WTC11 (cell line): ENCODE data around the gene ZNF423.
A peak's percentile ranks its signal among the peaks of the same experiment; 100 is the strongest.

Experiments used
- CREB1 ChIP-seq: sonication (generic); formaldehyde crosslinking; IDR thresholded peaks from 2 replicates; pipeline ENCODE4 v1.8.0; 2023; ENCODE audit warnings: mild to moderate bottlenecking, missing genetic modification reagents
- EMX1 ChIP-seq: fragments of 250-450 bp; sonication (Bioruptor Pico); IDR thresholded peaks from 2 replicates; pipeline ENCODE4 v1.8.0; 2021; ENCODE audit warnings: mild to moderate bottlenecking
- GABPB1 ChIP-seq: sonication (generic); formaldehyde crosslinking; IDR thresholded peaks from 2 replicates; pipeline ENCODE4 v1.8.1; 2023; ENCODE audit warnings: mild to moderate bottlenecking, missing genetic modification reagents
- GTF2I ChIP-seq: fragments of 250-450 bp; sonication (Bioruptor Pico); conservative IDR thresholded peaks from 2 replicates; pipeline ENCODE4 v1.4.0; 2021; ENCODE audit warnings: mild to moderate bottlenecking
- NFYB ChIP-seq: sonication (generic); formaldehyde crosslinking; conservative IDR thresholded peaks from 2 replicates; pipeline ENCODE4 v1.8.0; 2022; ENCODE audit warnings: low read depth, missing genetic modification reagents
- NR2C2 ChIP-seq: sonication (generic); formaldehyde crosslinking; IDR thresholded peaks from 2 replicates; pipeline ENCODE4 v1.8.0; 2022; ENCODE audit warnings: mild to moderate bottlenecking, missing genetic modification reagents
- NR3C1 ChIP-seq: sonication (generic); formaldehyde crosslinking; conservative IDR thresholded peaks from 2 replicates; pipeline ENCODE4 v1.8.1; 2023; ENCODE audit warnings: low read depth, mild to moderate bottlenecking, missing genetic modification reagents
- RELA ChIP-seq: sonication (generic); formaldehyde crosslinking; IDR thresholded peaks from 2 replicates; pipeline ENCODE4 v1.8.1; 2022; ENCODE audit warnings: missing genetic modification reagents, mild to moderate bottlenecking, borderline replicate concordance
- SMAD3 ChIP-seq: sonication (generic); formaldehyde crosslinking; IDR thresholded peaks from 2 replicates; pipeline ENCODE4 v1.8.0; 2022; ENCODE audit warnings: missing genetic modification reagents, mild to moderate bottlenecking, borderline replicate concordance
- SP1 ChIP-seq: sonication (generic); formaldehyde crosslinking; conservative IDR thresholded peaks from 2 replicates; pipeline ENCODE4 v1.8.1; 2022; ENCODE audit warnings: missing genetic modification reagents
- TCF7 ChIP-seq: sonication (generic); formaldehyde crosslinking; IDR thresholded peaks from 2 replicates; pipeline ENCODE4 v1.8.0; 2022; ENCODE audit warnings: mild to moderate bottlenecking, low read depth, missing genetic modification reagents, moderate library complexity
- TF ChIP-seq, protein P1 (sequence below): fragments of 200-600 bp; IDR thresholded peaks from 2 replicates; pipeline ENCODE4 v1.8.0; 2022; ENCODE audit warnings: antibody characterized with exemption
- TF ChIP-seq, protein P2 (sequence below): sonication (generic); formaldehyde crosslinking; IDR thresholded peaks from 2 replicates; pipeline ENCODE4 v1.8.0; 2023; ENCODE audit warnings: missing genetic modification reagents
- TF ChIP-seq, protein P3 (sequence below): sonication (generic); formaldehyde crosslinking; IDR thresholded peaks from 2 replicates; pipeline ENCODE4 v1.8.0; 2022; ENCODE audit warnings: mild to moderate bottlenecking, missing genetic modification reagents

DNA sequence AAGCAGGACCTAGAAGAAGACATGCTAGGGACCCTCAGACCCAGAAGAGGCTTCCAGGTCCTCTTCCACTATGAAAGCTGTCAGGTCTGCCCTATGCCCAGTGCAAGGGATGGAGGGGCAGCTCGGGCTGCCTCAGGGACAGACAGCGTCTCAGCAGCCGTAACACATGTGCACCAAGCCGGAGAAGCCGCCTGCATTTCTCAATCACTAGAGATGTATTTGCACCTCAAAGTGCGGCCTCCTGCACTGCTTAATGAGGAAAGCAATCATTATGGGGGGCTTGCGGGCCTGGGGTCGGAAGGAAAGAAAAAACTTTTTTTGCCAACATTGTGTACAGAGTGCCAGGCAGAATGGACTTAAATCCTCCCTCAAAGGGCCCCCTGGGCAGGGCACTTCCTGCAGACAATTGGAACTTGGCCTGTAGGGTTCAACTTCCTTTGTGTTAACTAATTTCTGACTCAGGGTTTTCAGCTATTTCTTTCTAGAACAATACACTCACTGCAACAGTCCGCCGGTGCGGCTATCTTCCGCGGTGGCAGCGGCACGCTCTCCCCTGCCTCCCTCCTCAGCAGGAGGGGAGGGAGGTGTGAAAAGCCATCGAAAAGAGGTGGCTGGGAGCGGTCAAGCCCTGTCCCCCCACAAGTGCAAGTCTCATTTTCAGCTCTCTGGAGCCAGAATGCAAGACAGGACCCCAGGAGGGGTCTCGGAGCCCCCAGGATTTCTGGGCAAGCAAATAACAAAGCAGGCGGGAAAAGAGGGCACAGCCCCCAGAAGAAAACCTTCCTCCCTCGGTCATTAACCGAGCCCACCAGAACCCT is 101.2 kb downstream of the ZNF423 start:
- TF ChIP-seq, protein P1, sequence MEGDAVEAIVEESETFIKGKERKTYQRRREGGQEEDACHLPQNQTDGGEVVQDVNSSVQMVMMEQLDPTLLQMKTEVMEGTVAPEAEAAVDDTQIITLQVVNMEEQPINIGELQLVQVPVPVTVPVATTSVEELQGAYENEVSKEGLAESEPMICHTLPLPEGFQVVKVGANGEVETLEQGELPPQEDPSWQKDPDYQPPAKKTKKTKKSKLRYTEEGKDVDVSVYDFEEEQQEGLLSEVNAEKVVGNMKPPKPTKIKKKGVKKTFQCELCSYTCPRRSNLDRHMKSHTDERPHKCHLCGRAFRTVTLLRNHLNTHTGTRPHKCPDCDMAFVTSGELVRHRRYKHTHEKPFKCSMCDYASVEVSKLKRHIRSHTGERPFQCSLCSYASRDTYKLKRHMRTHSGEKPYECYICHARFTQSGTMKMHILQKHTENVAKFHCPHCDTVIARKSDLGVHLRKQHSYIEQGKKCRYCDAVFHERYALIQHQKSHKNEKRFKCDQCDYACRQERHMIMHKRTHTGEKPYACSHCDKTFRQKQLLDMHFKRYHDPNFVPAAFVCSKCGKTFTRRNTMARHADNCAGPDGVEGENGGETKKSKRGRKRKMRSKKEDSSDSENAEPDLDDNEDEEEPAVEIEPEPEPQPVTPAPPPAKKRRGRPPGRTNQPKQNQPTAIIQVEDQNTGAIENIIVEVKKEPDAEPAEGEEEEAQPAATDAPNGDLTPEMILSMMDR = no peak
- TF ChIP-seq SMAD3 (no peak; the same call in 1 of the 2 replicates), CREB1 (no peak), SP1 (CRISPR knock-in tag) (no peak), GABPB1 (no peak), TCF7 (CRISPR knock-in tag) (no peak), NR2C2 (CRISPR knock-in tag) (no peak), GTF2I (no peak), NR3C1 (CRISPR knock-in tag) (no peak), RELA (no peak), NFYB (CRISPR knock-in tag) (no peak), EMX1 (no peak)
- TF ChIP-seq, protein P2, sequence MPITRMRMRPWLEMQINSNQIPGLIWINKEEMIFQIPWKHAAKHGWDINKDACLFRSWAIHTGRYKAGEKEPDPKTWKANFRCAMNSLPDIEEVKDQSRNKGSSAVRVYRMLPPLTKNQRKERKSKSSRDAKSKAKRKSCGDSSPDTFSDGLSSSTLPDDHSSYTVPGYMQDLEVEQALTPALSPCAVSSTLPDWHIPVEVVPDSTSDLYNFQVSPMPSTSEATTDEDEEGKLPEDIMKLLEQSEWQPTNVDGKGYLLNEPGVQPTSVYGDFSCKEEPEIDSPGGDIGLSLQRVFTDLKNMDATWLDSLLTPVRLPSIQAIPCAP (CRISPR knock-in tag) = no peak
- TF ChIP-seq, protein P3, sequence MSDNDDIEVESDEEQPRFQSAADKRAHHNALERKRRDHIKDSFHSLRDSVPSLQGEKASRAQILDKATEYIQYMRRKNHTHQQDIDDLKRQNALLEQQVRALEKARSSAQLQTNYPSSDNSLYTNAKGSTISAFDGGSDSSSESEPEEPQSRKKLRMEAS (CRISPR knock-in tag) = peak; percentile 51; the same call in 1 of the 2 replicates
